Rectal smooth muscle tissue (tissue), 1 donor: Measurements from ENCODE around the gene SMIM14.
"Not testable (repeated sequence)": the region's sequence is repeated elsewhere in the genome, so short reads cannot be mapped to it uniquely, and the experiment has no call there.

Experiments used
- H3K27ac ChIP-seq: one replicate; pipeline ENCODE4 v1.7.0; 2013; ENCODE audit warnings: low read depth, low read length, inconsistent platforms
- H3K27me3 ChIP-seq: one replicate; pipeline ENCODE4 v1.7.0; 2013; ENCODE audit warnings: low read length; ENCODE audit not compliant: control insufficient read depth, insufficient read depth
- H3K36me3 ChIP-seq: one replicate; pipeline ENCODE4 v1.7.0; 2013; ENCODE audit warnings: low read length; ENCODE audit not compliant: control insufficient read depth, insufficient read depth
- H3K4me1 ChIP-seq: one replicate; pipeline ENCODE4 v1.7.0; 2013; ENCODE audit warnings: low read length; ENCODE audit not compliant: control insufficient read depth, insufficient read depth
- H3K4me3 ChIP-seq: one replicate; pipeline ENCODE4 v1.7.0; 2013; ENCODE audit warnings: low read length
- H3K9ac ChIP-seq: one replicate; pipeline ENCODE4 v1.7.0; 2013; ENCODE audit warnings: low read length

The SMIM14 gene

DNA sequence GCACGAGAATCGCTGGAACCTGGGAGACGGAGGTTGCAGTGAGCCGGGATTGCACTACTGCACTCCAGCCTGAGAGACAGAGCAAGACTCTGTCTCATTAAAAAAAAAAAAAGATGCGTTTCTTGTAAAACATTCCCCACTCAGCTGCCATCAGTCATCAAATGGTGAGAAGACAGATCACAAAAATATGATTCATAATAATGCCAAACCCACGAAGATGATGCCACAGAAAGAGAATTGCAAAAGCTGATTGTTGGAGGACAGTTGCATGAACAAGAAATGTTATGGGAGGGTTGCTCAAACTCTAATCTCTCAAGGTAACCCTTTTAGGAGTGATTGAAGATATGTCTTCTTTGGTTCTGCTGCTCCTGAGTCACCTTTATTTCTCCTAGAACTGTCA lies 21.4 kb upstream of the SMIM14 start:
- H3K9ac ChIP-seq = no peak overlapping the region
- no peak overlapping the region for H3K27ac ChIP-seq
- no peaks in the 10 kb centered on the region for H3K4me1 ChIP-seq
- H3K36me3 ChIP-seq = no peaks in the 10 kb centered on the region
- no peaks in the 10 kb centered on the region for H3K27me3 ChIP-seq
- H3K4me3 ChIP-seq = no peak overlapping the region

DNA sequence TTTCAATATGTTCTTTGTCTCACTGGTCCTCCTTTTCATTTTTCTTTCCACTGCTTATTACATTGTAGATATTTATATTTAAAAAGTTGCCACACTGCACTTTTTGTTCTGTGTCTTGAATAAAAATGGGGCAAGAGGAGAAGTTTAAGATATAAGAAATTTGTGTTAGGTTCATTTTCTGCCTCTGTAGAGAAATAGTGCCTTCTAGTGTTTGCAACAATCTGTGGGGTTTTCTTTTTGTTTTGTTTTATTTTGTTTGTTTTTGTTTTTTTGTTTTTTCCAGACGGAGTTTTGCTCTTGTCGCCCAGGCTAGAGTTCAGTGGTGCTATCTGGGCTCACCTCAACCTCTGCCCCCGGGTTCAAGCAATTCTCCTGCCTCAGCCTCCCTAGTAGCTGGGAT lies 20.1 kb upstream of the SMIM14 start:
- no peak overlapping the region for H3K4me3 ChIP-seq
- no peak overlapping the region for H3K27ac ChIP-seq
- H3K4me1 ChIP-seq = no peaks in the 10 kb centered on the region
- H3K36me3 ChIP-seq = no peaks in the 10 kb centered on the region
- H3K27me3 ChIP-seq = no peaks in the 10 kb centered on the region
- no peak overlapping the region for H3K9ac ChIP-seq

DNA sequence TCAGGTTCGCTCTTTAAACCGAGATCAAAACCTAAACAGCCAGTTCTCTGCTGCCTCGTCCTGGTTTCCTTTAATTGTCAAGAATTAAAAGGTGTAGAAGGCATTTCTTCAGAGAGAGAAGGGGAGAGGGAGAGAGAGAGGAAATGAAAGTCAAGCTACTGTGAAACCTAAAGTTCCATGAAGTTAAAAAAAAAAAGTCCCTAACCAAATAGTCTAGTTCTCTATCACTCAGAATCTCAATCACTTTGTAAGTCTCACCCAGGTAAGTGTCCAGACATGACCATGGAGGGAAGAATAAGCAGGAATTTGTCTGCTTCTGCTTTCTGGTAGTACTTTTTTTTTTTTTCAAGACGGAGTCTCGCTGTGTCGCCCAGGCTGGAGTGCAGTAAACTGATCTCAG lies 18.8 kb upstream of the SMIM14 start:
- H3K4me3 ChIP-seq = no peak overlapping the region

DNA sequence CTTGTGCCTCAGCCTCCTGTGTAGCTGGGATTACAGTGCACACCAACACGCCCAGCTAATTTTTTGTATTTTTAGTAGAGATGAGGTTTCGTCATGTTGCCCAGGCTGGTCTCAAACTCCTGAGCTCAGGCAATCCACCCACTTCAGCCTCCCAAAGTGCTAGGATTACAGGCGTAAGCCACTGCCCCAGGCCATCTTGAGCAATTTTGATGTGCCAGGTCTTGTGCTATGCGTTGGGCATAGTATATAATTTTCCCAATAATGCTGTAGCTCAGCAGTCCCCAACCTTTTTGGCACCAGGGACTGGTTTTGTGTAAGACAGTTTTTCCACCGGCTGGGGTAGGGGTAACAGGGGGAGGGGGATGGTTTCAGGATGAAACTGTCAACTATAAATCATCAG lies 18.0 kb upstream of the SMIM14 start:
- H3K9ac ChIP-seq, H3K27ac ChIP-seq: not testable (repeated sequence)

More for the DNA sequence above, 18.8 kb upstream of the SMIM14 start:
- Histone ChIP-seq H3K27me3 (no peaks in the 10 kb centered on the region), H3K36me3 (no peaks in the 10 kb centered on the region), H3K27ac (no peak overlapping the region), H3K4me1 (no peaks in the 10 kb centered on the region), H3K9ac (no peak overlapping the region)

DNA sequence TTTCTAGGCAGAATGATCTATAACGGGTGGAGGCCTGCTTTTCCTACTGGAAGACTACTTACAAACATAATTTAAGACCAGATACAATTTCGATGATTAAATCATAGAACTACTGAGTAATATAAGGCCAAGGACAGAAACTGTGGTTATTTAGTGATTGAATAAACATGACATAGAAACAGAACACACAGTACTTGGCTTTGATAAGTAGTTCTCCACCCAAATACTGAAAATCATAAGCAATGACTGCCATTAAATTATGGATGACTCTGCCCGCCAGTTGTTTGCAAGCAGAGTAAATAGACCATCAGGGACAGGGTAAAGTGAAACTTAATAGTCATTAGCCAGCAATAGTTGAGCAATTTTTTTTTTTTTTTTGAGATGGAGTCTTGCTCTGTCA lies 17.2 kb upstream of the SMIM14 start:
- H3K4me1 ChIP-seq = no peaks in the 10 kb centered on the region

More for the DNA sequence above, 18.0 kb upstream of the SMIM14 start:
- H3K27me3 ChIP-seq, H3K36me3 ChIP-seq, H3K4me1 ChIP-seq, H3K4me3 ChIP-seq: not testable (repeated sequence)

DNA sequence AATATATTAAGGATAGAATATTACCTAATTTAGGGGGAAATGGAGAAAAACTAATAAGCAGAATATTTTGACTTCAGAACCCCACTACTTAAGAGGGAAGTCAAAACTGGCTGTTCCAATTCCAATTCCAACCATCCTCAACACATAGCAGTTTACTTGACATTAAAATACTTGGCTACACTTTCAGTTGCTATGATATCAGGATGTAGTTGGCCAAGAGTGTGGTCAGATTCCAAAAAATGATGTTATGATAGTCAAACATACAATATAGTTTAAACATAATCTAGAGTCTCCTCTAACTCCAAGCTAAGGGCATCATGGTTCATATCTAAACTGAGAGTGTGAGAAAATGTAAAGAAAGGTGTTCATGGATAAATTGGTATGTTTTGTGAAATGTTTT lies 16.5 kb upstream of the SMIM14 start:
- H3K27me3 ChIP-seq = no peaks in the 10 kb centered on the region
- H3K4me1 ChIP-seq = no peaks in the 10 kb centered on the region
- no peak overlapping the region for H3K9ac ChIP-seq
- no peaks in the 10 kb centered on the region for H3K36me3 ChIP-seq
- no peak overlapping the region for H3K4me3 ChIP-seq
- H3K27ac ChIP-seq = no peak overlapping the region

More for the DNA sequence above, 17.2 kb upstream of the SMIM14 start:
- Histone ChIP-seq H3K36me3 (no peaks in the 10 kb centered on the region), H3K27ac (no peak overlapping the region), H3K27me3 (no peaks in the 10 kb centered on the region), H3K9ac (no peak overlapping the region), H3K4me3 (no peak overlapping the region)

DNA sequence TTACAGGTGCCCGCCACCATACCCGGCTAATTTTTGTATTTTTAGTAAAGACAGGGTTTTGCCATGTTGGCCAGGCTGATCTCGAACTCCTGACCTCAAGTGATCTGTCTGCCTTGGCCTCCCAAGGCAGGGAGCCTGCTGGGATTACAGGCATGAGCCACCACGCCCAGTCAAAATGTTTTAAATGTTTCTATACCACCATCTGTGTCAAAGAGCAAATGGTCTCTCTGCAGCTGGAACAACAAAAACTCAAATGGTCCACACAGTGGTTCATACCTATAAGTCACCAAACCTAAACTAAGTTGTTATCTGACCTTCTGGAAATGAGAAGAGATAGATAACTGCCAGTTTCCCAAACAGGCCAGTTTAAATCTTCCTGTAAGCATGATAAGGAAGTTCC lies 12.9 kb upstream of the SMIM14 start:
- not testable (repeated sequence) for H3K9ac ChIP-seq, H3K4me1 ChIP-seq, H3K27ac ChIP-seq

DNA sequence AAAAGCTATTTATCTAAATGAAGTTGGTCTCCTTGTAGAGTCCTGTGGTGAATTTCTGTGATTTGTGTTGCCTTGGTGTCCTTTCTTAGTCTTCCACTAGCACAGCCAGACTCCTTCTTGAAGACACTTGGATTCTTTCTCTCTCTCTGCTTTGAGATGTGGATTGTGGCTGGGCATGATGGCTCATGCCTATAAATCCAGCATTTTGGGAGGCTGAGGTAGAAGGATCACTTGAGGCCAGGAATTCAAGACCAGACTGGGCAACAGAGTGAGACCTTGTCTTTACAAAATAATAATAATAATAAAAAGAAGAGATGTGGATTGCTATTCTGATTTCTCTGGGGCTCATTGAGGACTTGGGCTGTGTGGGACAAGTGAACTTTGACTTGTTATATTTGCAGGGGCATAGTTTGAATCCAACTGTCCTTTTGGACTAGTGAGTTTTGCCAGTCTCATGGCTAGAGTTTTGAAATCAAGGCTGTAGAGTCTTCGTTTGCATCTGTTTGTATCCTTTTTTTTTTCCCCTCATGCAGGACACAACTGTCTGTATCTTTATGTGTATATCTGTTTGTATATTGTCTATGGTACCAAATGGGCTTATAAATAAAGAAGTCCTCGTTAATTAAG lies 11.1 kb upstream of the SMIM14 start:
- Histone ChIP-seq H3K27me3 (no peaks in the 10 kb centered on the region), H3K36me3 (no peaks in the 10 kb centered on the region), H3K27ac (no peak overlapping the region), H3K4me3 (no peak overlapping the region), H3K4me1 (no peaks in the 10 kb centered on the region), H3K9ac (no peak overlapping the region)

More for the DNA sequence above, 12.9 kb upstream of the SMIM14 start:
- H3K4me3 ChIP-seq, H3K27me3 ChIP-seq, H3K36me3 ChIP-seq: not testable (repeated sequence)

DNA sequence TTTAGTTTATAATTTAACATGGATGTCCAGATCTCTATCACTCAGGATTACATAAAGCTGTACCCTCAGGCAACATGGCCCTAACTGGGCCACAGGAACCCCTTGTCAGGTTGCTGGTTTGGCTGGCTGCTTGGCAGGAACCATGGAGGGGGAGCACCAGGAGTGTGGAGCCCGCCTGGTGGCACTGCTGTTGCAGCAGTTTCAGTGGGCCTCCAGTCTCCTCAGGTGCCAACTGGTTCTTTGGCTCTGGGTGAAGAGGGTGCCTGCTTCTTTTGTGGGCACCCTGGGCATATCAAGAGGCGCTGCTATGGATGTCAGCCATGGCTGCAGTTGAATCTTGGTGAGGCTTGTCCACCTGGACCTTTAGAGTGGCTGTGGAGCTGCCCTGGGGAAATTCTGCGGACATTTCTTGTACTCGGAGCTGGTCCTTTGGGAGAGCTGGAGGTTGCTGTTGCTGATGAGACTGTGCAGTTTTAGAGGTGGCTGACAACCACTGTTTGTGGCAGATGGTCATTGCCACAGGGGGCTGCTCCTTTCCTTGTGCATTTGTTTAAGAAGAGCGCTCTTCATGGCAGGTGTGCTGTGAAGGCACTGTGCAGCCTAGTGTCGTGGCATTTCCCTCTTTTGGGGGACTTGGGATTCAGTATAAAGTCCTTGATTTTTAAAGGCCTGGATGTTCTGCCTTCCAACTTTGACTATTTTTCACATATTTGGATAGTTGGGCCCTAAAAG lies 10.3 kb upstream of the SMIM14 start:
- no peaks in the 10 kb centered on the region for H3K27me3 ChIP-seq
- H3K4me1 ChIP-seq = no peaks in the 10 kb centered on the region
- H3K4me3 ChIP-seq = no peak overlapping the region
- H3K27ac ChIP-seq = no peak overlapping the region
- H3K9ac ChIP-seq = no peak overlapping the region
- no peaks in the 10 kb centered on the region for H3K36me3 ChIP-seq

DNA sequence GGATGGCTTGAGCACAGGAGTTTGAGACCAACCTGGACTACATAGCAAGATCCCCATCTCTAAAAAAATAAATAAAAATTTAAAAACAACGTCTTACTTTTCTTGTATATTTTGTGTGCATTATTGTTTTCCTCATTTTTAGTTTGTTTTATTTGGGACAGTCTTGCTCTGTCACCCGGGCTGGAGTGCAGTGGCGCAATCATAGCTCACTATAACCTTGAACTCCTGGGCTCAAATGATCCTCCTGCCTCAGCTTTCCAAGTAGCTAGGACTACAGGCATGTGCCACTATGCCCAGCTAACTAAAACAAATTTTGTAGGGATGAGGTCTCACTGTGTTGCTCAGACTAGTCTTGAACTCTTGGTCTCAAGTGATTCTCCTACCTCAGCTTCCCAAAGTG lies 9.5 kb upstream of the SMIM14 start:
- Histone ChIP-seq H3K4me1 (no peaks in the 10 kb centered on the region), H3K27me3 (no peaks in the 10 kb centered on the region), H3K36me3 (no peaks in the 10 kb centered on the region), H3K4me3 (no peak overlapping the region), H3K9ac (no peak overlapping the region), H3K27ac (no peak overlapping the region)

DNA sequence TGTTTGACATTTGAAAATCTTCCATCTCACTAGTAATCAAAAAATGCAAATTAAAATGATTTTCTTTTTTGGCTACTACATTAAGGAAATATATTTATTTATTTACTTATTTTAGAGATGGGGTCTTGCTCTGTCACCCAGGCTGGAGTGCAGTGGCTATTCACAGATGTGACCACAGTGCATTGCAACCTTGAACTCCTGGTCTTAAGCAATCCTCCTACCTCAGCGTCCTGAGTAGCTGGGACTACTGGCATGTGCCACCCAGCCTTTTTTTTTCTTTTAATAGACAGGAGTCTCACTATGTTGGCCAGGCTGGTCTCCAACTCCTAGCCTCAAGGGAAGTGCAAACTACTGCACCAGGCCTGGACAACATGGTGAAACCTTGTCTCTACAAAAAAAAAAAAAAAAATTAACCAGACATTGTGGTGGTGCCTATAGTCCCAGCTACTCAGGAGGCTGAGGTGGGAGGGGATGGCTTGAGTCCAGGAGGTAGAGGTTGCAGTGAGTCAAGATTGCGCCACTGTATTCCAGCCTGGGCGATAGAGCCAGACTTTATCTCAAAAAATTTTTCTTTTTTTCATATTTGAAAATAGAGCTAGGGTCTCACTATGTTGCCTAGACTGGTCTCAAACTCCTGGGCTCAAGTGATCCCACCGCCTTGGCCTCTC lies 4.4 kb upstream of the SMIM14 start:
- H3K4me3 ChIP-seq = no peak overlapping the region
- H3K36me3 ChIP-seq = no peaks in the 10 kb centered on the region
- H3K4me1 ChIP-seq = no peaks in the 10 kb centered on the region
- H3K27ac ChIP-seq = no peak overlapping the region
- H3K27me3 ChIP-seq = no peaks in the 10 kb centered on the region
- no peak overlapping the region for H3K9ac ChIP-seq

DNA sequence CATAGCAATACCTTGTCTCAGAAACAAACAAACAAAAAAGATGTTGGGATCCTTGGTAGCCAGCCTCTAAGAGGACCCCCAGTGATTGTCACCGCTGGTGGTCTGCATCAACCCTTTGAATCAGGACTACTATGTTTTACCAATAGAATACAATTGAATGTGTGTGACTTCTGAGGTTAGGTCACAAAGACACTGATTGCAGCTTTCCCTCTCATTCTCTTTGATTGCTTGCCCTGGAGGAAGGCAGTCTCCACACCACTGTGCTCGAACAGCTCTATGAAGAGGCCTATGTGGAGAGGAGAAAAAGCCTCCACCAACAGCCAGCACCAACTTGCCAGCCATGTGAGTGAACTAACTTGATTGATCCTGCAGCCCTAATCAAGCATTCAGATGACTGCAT lies 2.8 kb upstream of the SMIM14 start:
- peaks cover under 1% of the 10 kb centered on the region for H3K4me1 ChIP-seq
- no peaks in the 10 kb centered on the region for H3K27me3 ChIP-seq
- H3K27ac ChIP-seq = no peak overlapping the region
- no peaks in the 10 kb centered on the region for H3K36me3 ChIP-seq
- no peak overlapping the region for H3K9ac ChIP-seq
- H3K4me3 ChIP-seq = no peak overlapping the region
